NCI-H2107 (cell line): ENCODE results near the gene PTMA.
A peak's percentile ranks its signal among the peaks of the same experiment; 100 is the strongest.
"Not testable (repeated sequence)": the region's sequence is repeated elsewhere in the genome, so short reads cannot be mapped to it uniquely, and the experiment has no call there.

ENCODE experiments used
- DNase-seq: peaks from one replicate; lab custom pipeline; 2025; lab: John Stamatoyannopoulos, UW

PTMA gene

DNA sequence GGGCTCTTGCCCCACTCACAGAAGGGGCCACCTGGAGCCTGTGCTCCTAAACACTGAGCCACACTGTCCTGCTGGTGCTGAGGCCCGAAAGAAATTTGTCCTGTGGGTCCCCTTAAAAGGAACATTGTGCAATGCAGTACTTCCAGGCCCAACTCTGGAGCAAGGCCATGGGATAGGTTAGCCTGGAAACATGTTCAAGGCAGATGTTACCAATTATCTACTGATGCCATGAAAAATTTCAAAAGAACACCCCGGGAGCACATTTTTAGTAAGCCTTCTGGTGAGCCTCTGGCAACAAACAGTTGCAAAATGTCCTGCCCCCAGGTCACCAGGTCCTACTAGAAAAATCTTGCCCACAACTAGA, 12.3 kb upstream of the PTMA start:
- no peak for DNase-seq

DNA sequence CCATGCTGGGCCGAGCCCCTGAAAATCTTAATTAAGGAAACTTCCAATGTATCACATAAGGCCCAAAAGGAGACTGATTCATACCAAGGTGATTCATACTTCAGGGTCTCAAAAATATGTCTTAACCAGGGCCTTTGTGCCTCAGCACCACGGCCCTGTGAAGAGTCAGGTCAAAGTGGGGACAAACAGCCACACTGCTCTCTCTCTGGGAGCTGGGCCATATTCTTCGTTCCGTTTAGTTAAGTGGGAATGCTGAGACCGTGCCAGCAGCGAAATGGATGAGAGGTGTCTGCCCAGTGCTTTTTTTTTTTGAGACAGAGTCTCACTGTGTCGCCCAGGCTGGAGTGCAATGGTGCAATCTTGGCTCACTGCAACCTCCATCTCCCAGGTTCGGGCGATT, 9.3 kb upstream of the PTMA start:
- DNase-seq, result no peak

DNA sequence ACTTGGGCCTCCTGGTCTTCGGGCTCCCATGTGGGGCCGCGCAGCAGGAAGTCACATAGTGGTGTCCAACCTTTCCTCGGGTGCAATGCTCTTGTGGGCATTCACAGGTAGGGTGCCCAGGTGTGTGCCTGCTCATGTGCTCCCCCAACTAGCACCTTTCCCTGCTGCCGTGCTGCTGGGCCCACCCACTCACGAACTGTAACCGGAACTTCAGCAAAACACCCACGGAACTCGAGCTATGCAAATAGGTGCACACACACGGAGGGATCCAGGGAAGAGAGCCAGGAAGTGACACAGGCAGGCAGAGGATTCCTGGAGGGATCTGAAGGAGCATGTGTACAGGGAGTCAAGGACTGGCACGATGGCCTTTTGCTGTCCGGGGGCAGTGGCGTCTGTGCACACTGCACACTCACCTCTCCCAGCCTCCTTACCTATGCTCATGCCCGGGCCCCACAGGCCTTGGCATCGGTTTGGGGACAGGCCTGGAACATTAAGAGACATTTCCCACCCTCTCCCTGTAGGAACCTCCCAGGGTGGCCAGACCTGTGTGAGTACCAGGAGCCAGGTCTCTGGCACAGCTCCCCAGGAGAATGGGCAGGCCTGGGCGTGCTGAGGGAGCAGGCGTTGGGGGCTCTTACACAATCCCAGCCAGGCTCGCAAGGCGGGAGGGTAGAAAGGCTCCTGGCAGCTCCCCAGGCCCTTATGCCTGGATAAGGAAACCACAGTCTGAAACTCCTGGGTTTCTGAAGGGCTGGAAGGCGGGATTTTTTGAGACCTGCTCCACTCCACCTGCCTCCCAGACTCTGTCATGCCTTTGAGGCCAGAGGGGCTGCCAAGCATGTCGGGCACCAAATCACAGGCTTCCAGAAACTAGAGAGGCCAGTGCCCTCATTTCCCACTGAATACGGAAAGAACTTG, 6.6 kb upstream of the PTMA start:
- peak; percentile 87 for DNase-seq

DNA sequence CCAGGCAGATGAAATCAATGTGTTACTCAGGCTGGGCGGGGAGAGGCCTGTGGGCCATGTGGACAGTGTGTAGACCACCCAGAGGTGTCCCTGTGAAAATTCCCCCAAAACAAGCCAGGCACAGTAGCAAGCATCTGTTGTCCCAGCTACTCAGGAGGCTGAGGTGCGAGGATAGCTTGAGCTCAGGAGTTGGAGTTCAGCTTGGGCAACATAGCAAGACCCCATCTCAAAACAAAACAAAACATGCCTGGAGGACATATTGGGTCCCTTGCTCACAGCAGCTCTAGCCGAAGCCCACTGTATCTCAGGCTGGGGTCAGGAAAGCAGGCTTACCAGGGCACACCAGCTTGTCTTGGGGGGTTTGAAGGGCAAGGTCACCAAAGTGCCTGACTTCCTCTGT, 4.3 kb upstream of the PTMA start:
- DNase-seq, result no peak

GRCh38 chr2:231706731-231707624, 1.3 kb upstream of the PTMA start:
- peak; percentile 92 for DNase-seq

DNA sequence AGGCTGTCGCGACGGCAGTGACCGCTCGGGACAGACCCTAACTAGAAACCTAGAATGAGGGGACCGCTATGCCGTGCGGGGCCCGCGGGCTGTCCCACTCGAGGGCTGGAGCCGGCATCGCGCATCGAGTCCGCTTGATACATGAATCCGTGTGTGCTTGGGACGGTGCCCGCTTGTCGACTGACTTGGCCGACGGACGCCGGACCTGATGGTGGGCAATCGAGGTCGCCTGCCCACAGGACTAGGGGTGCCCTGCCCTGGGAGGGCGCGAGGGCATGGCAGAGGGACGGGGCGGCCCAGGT, 749 bp upstream of the PTMA start:
- no peak for DNase-seq

DNA sequence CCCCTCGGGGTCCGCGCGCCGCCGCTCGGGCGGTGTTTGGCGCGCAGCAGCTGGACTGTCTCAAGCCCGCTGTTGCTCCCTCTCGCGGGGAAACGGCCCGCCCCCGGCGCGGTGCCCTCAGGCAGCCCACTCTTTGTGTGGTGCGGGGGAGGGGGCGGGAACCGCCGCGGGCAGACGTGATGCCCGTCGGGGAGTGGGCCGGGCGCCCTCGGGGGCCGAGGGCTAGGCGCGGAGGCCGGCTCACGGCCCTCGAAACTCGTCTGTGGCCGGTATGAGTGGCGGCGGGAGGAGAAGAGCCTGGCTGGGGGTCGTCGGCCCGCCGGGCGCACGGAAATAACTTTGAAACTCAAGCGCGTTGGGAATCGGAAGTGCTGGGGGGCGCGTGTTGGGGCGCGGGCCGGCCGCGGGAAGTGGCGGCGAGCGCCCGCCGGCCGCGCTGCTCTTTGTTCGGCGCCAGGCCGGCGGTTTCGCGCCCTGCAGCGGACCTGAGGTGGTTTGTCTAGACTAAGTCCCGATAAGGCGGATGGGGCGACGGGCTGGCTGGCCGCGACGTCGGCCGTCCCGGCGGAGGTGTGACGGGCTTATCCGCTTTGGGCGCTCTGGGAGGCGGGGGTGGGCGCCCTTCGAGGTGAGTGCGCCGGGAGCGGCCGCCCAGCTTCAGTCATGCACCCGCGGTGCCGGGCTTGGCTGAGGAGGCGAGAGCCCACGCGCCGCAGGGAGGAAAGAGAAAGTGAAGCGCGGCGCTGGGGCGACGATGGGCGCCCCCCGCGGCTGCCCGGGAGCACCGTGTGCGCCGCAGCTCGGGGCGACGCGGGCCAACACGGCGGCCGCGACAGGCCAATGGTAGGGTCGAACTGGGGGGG, 679 bp downstream of the PTMA start:
- DNase-seq, result peak; percentile 30

DNA sequence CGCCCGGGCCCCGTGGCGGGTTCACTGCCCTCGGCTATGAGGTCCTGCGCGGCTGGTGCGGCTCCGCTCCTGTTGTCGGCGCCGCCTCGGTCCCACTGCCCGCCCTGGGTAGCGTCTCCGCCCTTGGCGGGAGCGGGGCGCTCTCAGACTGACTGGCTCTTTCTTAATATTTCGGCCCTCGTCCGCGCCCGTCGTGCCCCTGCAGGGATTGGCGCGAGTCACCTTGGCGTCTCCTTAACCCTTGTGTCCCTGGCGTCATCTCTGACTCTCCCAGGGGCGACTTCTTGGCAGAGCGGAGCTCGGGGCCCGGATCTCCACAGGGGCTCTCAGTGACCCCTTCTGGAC, 1.3 kb downstream of the PTMA start:
- DNase-seq, result no peak

- peak; percentile 55 for DNase-seq
These were observed 1.9 kb downstream of the PTMA start for GRCh38 chr2:231709981-231710798.

- DNase-seq, result no peak
These were observed 2.7 kb downstream of the PTMA start for GRCh38 chr2:231710799-231711676.

- no peak for DNase-seq
These were observed 3.5 kb downstream of the PTMA start for GRCh38 chr2:231711677-231712450.

DNA sequence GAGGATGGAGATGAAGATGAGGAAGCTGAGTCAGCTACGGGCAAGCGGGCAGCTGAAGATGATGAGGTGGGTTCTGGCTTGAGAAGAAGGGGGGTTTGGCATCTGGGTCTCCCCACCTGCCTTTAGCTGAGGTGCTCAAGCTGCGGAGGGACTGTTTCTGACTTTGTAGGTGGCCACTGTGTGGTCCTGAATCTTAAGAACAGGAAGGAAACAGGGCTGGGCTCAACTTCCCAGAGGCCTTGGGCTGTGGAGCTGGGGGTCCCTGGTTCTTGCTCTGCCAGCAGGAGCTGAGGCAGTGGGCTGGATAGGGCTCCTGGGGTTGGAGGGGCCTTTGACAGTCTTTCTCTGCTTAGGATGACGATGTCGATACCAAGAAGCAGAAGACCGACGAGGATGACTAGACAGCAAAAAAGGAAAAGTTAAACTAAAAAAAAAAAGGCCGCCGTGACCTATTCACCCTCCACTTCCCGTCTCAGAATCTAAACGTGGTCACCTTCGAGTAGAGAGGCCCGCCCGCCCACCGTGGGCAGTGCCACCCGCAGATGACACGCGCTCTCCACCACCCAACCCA, 4.2 kb downstream of the PTMA start:
- DNase-seq, result not testable (repeated sequence)

DNA sequence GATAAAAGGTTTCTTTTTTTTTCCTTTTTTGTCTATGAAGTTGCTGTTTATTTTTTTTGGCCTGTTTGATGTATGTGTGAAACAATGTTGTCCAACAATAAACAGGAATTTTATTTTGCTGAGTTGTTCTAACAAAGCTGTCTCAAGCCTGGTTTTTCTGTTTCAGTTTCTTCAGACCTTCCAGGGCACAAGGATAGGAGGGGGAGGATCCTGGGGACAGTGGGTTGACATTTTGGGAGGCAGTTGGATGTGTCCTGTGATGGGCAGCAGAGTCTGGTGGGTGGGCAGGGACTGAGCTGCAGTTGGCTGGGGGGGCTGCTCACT, 5.0 kb downstream of the PTMA start:
- not testable (repeated sequence) for DNase-seq

GRCh38 chr2:231713730-231714638, 5.7 kb downstream of the PTMA start:
- peak; percentile 87 for DNase-seq

- peak; percentile 65 for DNase-seq
These were observed 6.5 kb downstream of the PTMA start for GRCh38 chr2:231714639-231715498.

DNA sequence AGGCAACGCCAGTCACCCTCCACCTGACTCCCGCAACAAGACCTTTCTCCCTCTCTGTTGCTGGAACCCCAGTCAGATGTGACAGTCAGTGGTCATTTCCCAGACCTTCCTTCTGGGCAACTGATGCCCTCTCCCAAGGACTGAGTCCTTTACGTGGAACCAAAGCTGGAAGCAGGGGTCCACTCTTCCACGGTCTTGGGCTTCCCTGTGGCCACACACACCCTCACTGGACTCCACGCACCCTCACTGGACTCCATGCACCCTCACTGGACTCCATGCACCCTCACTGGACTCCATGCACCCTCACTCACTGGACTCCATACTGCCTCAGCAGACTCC, 7.1 kb downstream of the PTMA start:
- no peak for DNase-seq

- DNase-seq, result no peak
These were observed 7.8 kb downstream of the PTMA start for GRCh38 chr2:231715988-231716616.
